CD14-positive monocyte (primary cell): Measurements from ENCODE around the gene AFF3. TPM values are rescaled to one million over a fixed set of nuclear protein-coding genes. Genes with fewer than 3 reads are reported as not detected.

Experiments used
- DNase-seq, 3 donors: peaks; one replicate each; pipeline ENCODE4 v3.0.0-alpha.2; 2011 to 2022
- H2AFZ ChIP-seq: 2 replicates; pipeline ENCODE4 v1.6.0; 2012; ENCODE audit warnings: mild to moderate bottlenecking, low read depth, low read length, inconsistent platforms; ENCODE audit not compliant: insufficient read depth, poor library complexity, severe bottlenecking
- H3K27ac ChIP-seq, 2 donors: 1 replicate in 1 of 2; 2 replicates in 1 of 2; pipeline ENCODE4 v1.5.1; 2012 to 2013; ENCODE audit warnings: low read length in 2 of 2, control low read depth in 1 of 2, inconsistent platforms in 1 of 2, low read depth in 1 of 2, mild to moderate bottlenecking in 1 of 2
- H3K27me3 ChIP-seq, 2 donors: one replicate each; pipeline versions ENCODE4 v1.6.0 to v1.6.1; 2011 to 2013; ENCODE audit warnings: low read length in 2 of 2; ENCODE audit not compliant: control insufficient read depth in 2 of 2, insufficient read depth in 2 of 2
- H3K36me3 ChIP-seq, 2 donors: replicated peaks in 1 of 2; 1 replicate in 1 of 2; 2 replicates in 1 of 2; pipeline versions ENCODE4 v1.5.1 to v1.6.1; 2012 to 2013; ENCODE audit warnings: low read length in 2 of 2, control low read depth in 1 of 2, inconsistent platforms in 1 of 2, mild to moderate bottlenecking in 1 of 2; ENCODE audit not compliant: insufficient read depth in 2 of 2, control insufficient read depth in 1 of 2
- H3K4me1 ChIP-seq, 2 donors: 1 replicate in 1 of 2; 2 replicates in 1 of 2; pipeline versions ENCODE4 v1.5.1 to v1.6.1; 2012 to 2013; ENCODE audit warnings: low read length in 2 of 2, control low read depth in 1 of 2, inconsistent platforms in 1 of 2, mild to moderate bottlenecking in 1 of 2, moderate library complexity in 1 of 2; ENCODE audit not compliant: insufficient read depth in 2 of 2, control insufficient read depth in 1 of 2
- H3K4me2 ChIP-seq: replicated peaks from 2 replicates; pipeline ENCODE3; 2012; ENCODE audit warnings: low read length, moderate library complexity, mild to moderate bottlenecking; ENCODE audit not compliant: poor library complexity, severe bottlenecking; ENCODE audit errors: extremely low read depth
- H3K4me3 ChIP-seq, 3 experiments: fragments of 200-600 bp in 1 of 3; sonication (generic) in 1 of 3; replicated peaks in 1 of 3; 1 replicate in 2 of 3; 2 replicates in 1 of 3; pipeline ENCODE4 v1.5.1; 2011 to 2013; ENCODE audit warnings: low read length in 3 of 3, mild to moderate bottlenecking in 3 of 3, control low read depth in 2 of 3, low read depth in 2 of 3, inconsistent platforms in 1 of 3, moderate library complexity in 1 of 3
- H3K79me2 ChIP-seq: 2 replicates; pipeline ENCODE4 v1.6.0; 2012; ENCODE audit warnings: mild to moderate bottlenecking, control low read depth, inconsistent platforms, low read length, moderate library complexity; ENCODE audit not compliant: insufficient read depth
- H3K9ac ChIP-seq: 2 replicates; pipeline ENCODE4 v1.6.0; 2017; ENCODE audit warnings: low read length, mild to moderate bottlenecking; ENCODE audit not compliant: insufficient read depth, poor library complexity, severe bottlenecking
- H3K9me3 ChIP-seq, 2 donors: replicated peaks in 1 of 2; 1 replicate in 1 of 2; 2 replicates in 1 of 2; pipeline versions ENCODE4 v1.5.1 to v1.6.1; 2012 to 2013; ENCODE audit warnings: low read length in 2 of 2, control low read depth in 1 of 2; ENCODE audit not compliant: control insufficient read depth in 1 of 2, insufficient read depth in 1 of 2
- H4K20me1 ChIP-seq: 2 replicates; pipeline ENCODE4 v1.6.0; 2012; ENCODE audit warnings: mild to moderate bottlenecking, low read length, control low read depth, moderate library complexity; ENCODE audit not compliant: insufficient read depth
- H3K27ac Mint-ChIP-seq, 7 donors: one replicate each; pipeline ENCODE4 v1.8.0; 2020; ENCODE audit warnings: mild to moderate bottlenecking in 7 of 7, mixed read lengths in 7 of 7, moderate library complexity in 6 of 7, inconsistent platforms in 2 of 7
- H3K27me3 Mint-ChIP-seq, 3 donors: one replicate each; pipeline ENCODE4 v1.8.0; 2021 to 2022; ENCODE audit warnings: low read depth in 3 of 3, mild to moderate bottlenecking in 3 of 3, mixed read lengths in 3 of 3, moderate library complexity in 3 of 3, inconsistent platforms in 1 of 3
- H3K36me3 Mint-ChIP-seq, 2 donors: one replicate each; pipeline ENCODE4 v1.8.0; 2020; ENCODE audit warnings: mixed read lengths in 2 of 2, inconsistent platforms in 1 of 2, mild to moderate bottlenecking in 1 of 2
- H3K4me1 Mint-ChIP-seq: one replicate; pipeline ENCODE4 v1.8.0; 2020; ENCODE audit warnings: mild to moderate bottlenecking, mixed read lengths
- H3K4me3 Mint-ChIP-seq, 2 donors: one replicate each; pipeline ENCODE4 v1.8.0; 2020; ENCODE audit warnings: mild to moderate bottlenecking in 2 of 2, mixed read lengths in 2 of 2, moderate library complexity in 1 of 2
- H3K9me3 Mint-ChIP-seq, 7 donors: one replicate each; pipeline ENCODE4 v1.8.0; 2020 to 2022; ENCODE audit warnings: mixed read lengths in 7 of 7, mild to moderate bottlenecking in 6 of 7, moderate library complexity in 6 of 7, inconsistent platforms in 2 of 7
- WGBS: methylation state at CpG from one replicate; pipeline ENCODE4 v1.1.5; 2013; ENCODE audit warnings: missing lambda C conversion rate; ENCODE audit not compliant: insufficient coverage; 5-methylcytosine and 5-hydroxymethylcytosine counted together
- intact Hi-C, 2 donors: fragments of 100-400 bp; cut with micrococcal nuclease; formaldehyde crosslinking; loops; one replicate each; pipeline versions ENCODE4 v1.15.0 to v1.15.1; 2023
- polyA plus RNA-seq, 3 donors: library from polyadenylated mRNA; depleted of rRNA in 1 of 3; unstranded in 2 of 3; stranded (reverse) in 1 of 3; fragments of 300-500 nt in 2 of 3; fragments of >200 nt in 1 of 3; fragmentation: Illumina TruSeq in 2 of 3; gene quantifications; 1 replicate in 2 of 3; 2 replicates in 1 of 3; pipeline ENCODE4 v1.2.3, GENCODE V29; 2012 to 2021
- TF ChIP-seq, protein P1 (sequence below): fragments of 200-600 bp; IDR thresholded peaks from one replicate; pipeline ENCODE4 v1.8.0; 2022; ENCODE audit warnings: antibody characterized with exemption, mild to moderate bottlenecking

Gene AFF3
- polyA plus RNA-seq, 3 donors = 0.17 to 4.1 (median 0.49) TPM

DNA sequence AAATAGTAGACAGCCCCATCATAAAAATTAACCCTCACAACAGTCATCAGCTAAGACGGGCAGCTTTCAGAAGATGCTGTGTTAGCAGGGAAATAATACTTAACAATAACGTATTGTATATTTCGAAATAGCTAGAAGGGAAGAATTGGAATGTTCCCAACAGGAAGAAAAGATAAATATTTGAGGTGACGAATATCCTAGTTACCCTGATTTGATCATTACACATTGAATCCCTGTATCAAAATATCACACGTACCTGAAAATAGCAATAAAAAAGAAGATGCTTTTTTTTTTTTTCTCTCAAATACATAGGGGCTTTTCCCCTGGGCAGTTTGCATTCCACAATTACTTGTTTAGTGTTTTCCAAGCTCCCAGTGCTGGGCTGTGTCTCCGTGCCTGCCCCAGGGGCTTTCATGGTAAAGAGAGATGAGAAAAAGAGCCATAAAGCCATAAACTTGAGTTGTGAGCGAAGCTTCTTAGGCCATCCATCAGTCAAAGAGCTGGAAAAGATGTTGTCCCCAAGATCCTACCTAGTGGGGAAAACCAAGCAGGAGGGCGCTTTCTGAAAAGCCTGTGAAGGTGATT lies 469.5 kb downstream of the AFF3 start:
- no peak overlapping the region for H3K27ac ChIP-seq
- peaks cover 0 to 1% (median 0%) of the 10 kb centered on the region in 3 donors for H3K27me3 Mint-ChIP-seq
- H3K4me1 ChIP-seq = peaks cover 3 to 12% of the 10 kb centered on the region in 2 donors
- H3K27ac Mint-ChIP-seq = no peak overlapping the region
- H3K4me1 Mint-ChIP-seq = peaks cover 17% of the 10 kb centered on the region
- peaks cover 8 to 14% of the 10 kb centered on the region in 2 donors for H3K36me3 Mint-ChIP-seq
- H3K9me3 ChIP-seq = peaks cover 0 to 3% of the 10 kb centered on the region in 2 donors
- 77% methylated on average over 2 of the region's 8 CpGs for WGBS
- TF ChIP-seq, protein P1, sequence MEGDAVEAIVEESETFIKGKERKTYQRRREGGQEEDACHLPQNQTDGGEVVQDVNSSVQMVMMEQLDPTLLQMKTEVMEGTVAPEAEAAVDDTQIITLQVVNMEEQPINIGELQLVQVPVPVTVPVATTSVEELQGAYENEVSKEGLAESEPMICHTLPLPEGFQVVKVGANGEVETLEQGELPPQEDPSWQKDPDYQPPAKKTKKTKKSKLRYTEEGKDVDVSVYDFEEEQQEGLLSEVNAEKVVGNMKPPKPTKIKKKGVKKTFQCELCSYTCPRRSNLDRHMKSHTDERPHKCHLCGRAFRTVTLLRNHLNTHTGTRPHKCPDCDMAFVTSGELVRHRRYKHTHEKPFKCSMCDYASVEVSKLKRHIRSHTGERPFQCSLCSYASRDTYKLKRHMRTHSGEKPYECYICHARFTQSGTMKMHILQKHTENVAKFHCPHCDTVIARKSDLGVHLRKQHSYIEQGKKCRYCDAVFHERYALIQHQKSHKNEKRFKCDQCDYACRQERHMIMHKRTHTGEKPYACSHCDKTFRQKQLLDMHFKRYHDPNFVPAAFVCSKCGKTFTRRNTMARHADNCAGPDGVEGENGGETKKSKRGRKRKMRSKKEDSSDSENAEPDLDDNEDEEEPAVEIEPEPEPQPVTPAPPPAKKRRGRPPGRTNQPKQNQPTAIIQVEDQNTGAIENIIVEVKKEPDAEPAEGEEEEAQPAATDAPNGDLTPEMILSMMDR = no peak
- peaks cover 0 to 11% (median 3%) of the 10 kb centered on the region in 7 donors for H3K9me3 Mint-ChIP-seq
- intact Hi-C loops = no loop called here
- H3K79me2 ChIP-seq = no peaks in the 10 kb centered on the region
- no peaks in the 10 kb centered on the region for H3K36me3 ChIP-seq
- no peak overlapping the region for H2AFZ ChIP-seq
- no peaks in the 10 kb centered on the region for H3K27me3 ChIP-seq
- no peaks in the 10 kb centered on the region for H4K20me1 ChIP-seq
- no peak overlapping the region for H3K4me3 Mint-ChIP-seq
- H3K4me3 ChIP-seq = no peak overlapping the region
- no peak overlapping the region for H3K9ac ChIP-seq
- H3K4me2 ChIP-seq = no peak overlapping the region
- no peak for DNase-seq

DNA sequence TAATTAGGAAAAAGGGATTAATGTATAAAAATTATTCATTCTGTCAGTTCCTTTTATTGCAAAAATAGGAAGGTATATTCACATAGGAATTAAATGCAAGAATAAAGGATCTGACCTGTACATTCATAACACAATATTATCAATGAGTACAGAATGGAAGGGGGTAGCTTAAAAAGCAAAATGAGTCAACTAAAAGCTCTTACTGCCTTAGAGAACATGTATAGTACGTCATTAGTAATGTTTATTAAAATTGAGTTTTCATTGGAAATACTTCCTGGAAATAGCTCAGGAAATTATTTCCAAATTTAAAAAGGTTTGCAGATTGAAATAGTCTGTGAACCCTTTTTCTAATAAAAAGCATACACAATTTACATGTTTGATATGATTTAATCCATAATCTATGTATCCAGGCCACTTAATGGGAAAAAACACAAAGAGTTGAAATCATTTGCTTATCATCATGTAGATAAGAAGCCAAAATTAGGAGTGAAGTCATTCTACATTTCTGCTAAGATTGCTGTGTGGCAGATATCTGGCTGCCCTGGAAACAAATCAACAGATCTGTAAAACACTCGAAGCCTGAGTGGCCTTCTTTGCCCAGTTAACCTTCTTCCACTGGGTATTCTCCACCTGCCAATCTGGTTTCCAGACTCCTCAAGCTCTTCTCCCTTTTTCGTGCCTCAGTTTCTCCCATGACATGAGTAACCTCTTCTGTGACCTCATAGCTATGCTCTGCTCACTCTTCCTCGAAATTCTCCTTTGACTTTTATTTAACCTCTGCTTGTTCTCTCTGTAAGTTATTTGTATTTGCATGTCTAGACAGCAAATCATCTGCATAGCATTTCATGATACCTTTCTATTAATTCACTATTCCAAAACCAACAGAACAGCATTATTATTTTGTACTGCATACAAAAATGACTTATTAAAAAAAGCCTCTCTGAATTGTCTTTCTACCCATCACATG lies 471.3 kb downstream of the AFF3 start:
- Histone ChIP-seq H3K4me3 (no peak overlapping the region), H3K4me2 (no peak overlapping the region), H4K20me1 (no peaks in the 10 kb centered on the region), H3K79me2 (no peaks in the 10 kb centered on the region), H3K9me3 (peaks cover 0 to 3% of the 10 kb centered on the region in 2 donors), H3K36me3 (no peaks in the 10 kb centered on the region), H3K27me3 (no peaks in the 10 kb centered on the region), H2AFZ (no peak overlapping the region), H3K4me1 (peaks cover 3 to 12% of the 10 kb centered on the region in 2 donors), H3K9ac (no peak overlapping the region), H3K27ac (no peak overlapping the region)
- Mint-ChIP-seq H3K36me3 (peaks cover 12 to 13% of the 10 kb centered on the region in 2 donors), H3K4me1 (peaks cover 17% of the 10 kb centered on the region), H3K4me3 (no peak overlapping the region), H3K9me3 (peaks cover 0 to 17% (median 3%) of the 10 kb centered on the region in 7 donors), H3K27ac (no peak overlapping the region), H3K27me3 (peaks cover 0 to 1% (median 0%) of the 10 kb centered on the region in 3 donors)
- TF ChIP-seq, protein P1 = no peak
- WGBS = 87% methylated on average over 2 of the region's 4 CpGs
- no peak for DNase-seq
- intact Hi-C loops = no loop called here
